WERI-Rb-1 (cell line): ENCODE results near the gene POLDIP2.

Source experiments
- DNase-seq: peaks from one replicate; pipeline ENCODE4 v3.0.0-alpha.2; 2020
- H3K27ac ChIP-seq: fragments of 250-450 bp; sonication (Bioruptor Pico); 2 replicates; pipeline ENCODE4 v1.5.1; 2020; ENCODE audit warnings: mild to moderate bottlenecking, moderate library complexity
- H3K27me3 ChIP-seq: fragments of 250-450 bp; sonication (Bioruptor Pico); 2 replicates; pipeline ENCODE4 v1.5.1; 2021; ENCODE audit warnings: mild to moderate bottlenecking, low read depth, moderate library complexity; ENCODE audit not compliant: insufficient read depth, severe bottlenecking
- H3K36me3 ChIP-seq: fragments of 250-450 bp; sonication (Bioruptor Pico); 2 replicates; pipeline ENCODE4 v1.5.1; 2020; ENCODE audit warnings: mild to moderate bottlenecking, moderate library complexity
- H3K4me3 ChIP-seq: 2 replicates; pipeline ENCODE4 v1.5.1; 2011; ENCODE audit warnings: low read depth, mild to moderate bottlenecking, control low read depth, low read length
- H3K9me3 ChIP-seq: fragments of 250-450 bp; sonication (Bioruptor Pico); 2 replicates; pipeline ENCODE4 v1.5.1; 2021; ENCODE audit warnings: mild to moderate bottlenecking, moderate library complexity; ENCODE audit not compliant: severe bottlenecking
- TF ChIP-seq, protein P1 (sequence below): IDR thresholded peaks from 2 replicates; pipeline ENCODE4 v1.5.1; 2011; ENCODE audit warnings: low read depth, mild to moderate bottlenecking, control low read depth, inconsistent platforms, low read length

Gene POLDIP2

DNA sequence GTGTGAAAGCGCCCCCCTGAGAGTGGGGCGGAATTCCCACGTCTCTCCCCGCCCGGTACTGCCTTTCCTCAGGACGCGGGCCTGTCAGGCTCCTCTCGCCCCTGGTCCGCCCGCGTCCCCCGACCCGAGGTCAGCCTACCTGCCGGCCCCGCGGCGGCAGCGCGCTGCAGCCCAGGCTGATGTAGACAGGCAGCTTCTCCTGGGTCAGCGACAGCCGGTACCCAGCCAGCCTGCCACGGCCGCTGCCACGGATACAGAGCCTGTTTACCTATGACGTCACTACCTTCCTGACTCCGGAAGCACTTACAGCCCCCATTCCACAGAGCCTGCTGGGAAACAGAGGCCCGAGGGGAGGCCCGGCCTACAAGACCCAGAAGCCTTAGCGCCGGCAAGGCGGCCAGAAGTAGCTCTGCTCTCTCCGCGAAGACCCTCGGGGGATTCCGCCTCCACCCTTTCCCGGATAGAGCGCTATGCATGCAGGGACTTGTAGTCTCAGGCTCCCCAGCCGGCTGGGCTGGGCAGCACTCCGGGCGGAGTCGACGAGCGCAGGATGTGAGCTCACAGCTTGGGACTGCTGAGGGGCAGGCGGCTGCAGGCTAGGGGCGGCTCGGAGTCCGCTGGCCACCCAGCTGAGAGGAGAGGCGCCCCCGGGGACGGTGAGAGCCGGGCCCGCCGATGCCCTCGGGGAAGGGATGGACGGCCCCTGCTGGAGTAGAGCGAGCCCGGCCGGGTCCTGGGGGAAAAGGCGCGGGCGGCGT lies 21.9 kb downstream of the POLDIP2 start, which contains the start of the genes IFT20 and TNFAIP1:
IFT20 (minus strand) TSS at position 272 of the 758 bp plus-strand sequence. CDS start 3,487 bp downstream, outside the sequence.
TNFAIP1 (plus strand) TSS at position 561 of the 758 bp plus-strand sequence. CDS start 3,761 bp downstream, outside the sequence.
- Histone ChIP-seq H3K27me3 (no peaks in the 10 kb centered on the region), H3K9me3 (no peaks in the 10 kb centered on the region), H3K4me3 (peak within 1 kb of the TSS; percentile 73), H3K36me3 (peaks cover 17% of the 10 kb centered on the region), H3K27ac (peak within 1 kb of the TSS; percentile 62)
- TF ChIP-seq, protein P1, sequence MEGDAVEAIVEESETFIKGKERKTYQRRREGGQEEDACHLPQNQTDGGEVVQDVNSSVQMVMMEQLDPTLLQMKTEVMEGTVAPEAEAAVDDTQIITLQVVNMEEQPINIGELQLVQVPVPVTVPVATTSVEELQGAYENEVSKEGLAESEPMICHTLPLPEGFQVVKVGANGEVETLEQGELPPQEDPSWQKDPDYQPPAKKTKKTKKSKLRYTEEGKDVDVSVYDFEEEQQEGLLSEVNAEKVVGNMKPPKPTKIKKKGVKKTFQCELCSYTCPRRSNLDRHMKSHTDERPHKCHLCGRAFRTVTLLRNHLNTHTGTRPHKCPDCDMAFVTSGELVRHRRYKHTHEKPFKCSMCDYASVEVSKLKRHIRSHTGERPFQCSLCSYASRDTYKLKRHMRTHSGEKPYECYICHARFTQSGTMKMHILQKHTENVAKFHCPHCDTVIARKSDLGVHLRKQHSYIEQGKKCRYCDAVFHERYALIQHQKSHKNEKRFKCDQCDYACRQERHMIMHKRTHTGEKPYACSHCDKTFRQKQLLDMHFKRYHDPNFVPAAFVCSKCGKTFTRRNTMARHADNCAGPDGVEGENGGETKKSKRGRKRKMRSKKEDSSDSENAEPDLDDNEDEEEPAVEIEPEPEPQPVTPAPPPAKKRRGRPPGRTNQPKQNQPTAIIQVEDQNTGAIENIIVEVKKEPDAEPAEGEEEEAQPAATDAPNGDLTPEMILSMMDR: no peak
- peak; percentile 99 for DNase-seq

DNA sequence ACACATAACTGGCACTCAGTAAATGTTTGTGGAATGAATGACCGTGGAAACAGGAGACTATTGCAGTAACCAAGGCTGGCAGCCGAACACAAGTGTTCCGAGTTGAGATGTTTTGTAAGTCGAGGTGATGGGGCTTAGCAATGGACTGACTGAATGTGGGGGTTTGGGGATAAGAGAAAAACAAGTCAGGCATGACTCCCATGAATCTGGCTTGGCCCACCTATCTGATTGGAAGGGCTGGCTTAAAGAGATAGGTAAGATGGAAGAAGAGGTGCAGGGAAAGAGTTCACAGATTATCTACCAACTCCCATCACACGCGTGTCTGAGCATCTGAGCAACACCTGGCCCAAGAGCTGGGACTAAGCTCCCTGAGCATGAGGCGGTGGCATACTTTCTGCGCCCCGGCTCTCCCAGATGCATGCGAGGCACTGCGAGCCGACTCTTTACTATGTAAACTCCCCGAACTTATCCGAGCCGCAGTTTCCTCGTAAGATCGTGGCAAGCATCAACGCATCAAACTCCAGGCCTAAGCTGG lies 22.6 kb downstream of the POLDIP2 start:
- peaks cover 20% of the 10 kb centered on the region for H3K36me3 ChIP-seq
- H3K4me3 ChIP-seq: peak overlapping the region; percentile 73
- no peaks in the 10 kb centered on the region for H3K27me3 ChIP-seq
- DNase-seq: no peak
- peak overlapping the region; percentile 27; the same call in 1 of the 2 replicates for H3K27ac ChIP-seq
- TF ChIP-seq, protein P1: no peak
- H3K9me3 ChIP-seq: no peaks in the 10 kb centered on the region

DNA sequence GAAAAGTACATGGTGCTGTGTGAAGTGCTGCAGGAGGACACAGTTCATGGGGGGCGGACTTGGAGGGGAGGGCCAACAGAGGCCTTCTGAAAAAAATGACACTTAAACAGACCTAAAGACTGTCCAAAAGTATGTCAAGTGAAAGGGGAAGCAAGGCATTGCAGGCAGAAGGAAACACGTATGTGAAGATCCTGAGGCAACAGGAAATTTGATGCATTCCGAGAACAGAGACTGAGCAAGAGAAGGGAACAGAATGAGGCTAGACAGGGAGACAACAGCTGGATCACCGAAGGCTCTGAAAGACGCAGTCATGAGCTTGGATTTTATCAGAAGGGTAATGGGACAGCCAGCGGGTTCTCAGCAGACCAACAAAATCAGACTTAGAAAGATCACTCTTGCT lies 23.2 kb downstream of the POLDIP2 start:
- no peak overlapping the region for H3K4me3 ChIP-seq
- DNase-seq: no peak
- H3K27ac ChIP-seq: no peak overlapping the region
- H3K36me3 ChIP-seq: peaks cover 25% of the 10 kb centered on the region
- H3K9me3 ChIP-seq: no peaks in the 10 kb centered on the region
- TF ChIP-seq, protein P1: no peak
- H3K27me3 ChIP-seq: no peaks in the 10 kb centered on the region

DNA sequence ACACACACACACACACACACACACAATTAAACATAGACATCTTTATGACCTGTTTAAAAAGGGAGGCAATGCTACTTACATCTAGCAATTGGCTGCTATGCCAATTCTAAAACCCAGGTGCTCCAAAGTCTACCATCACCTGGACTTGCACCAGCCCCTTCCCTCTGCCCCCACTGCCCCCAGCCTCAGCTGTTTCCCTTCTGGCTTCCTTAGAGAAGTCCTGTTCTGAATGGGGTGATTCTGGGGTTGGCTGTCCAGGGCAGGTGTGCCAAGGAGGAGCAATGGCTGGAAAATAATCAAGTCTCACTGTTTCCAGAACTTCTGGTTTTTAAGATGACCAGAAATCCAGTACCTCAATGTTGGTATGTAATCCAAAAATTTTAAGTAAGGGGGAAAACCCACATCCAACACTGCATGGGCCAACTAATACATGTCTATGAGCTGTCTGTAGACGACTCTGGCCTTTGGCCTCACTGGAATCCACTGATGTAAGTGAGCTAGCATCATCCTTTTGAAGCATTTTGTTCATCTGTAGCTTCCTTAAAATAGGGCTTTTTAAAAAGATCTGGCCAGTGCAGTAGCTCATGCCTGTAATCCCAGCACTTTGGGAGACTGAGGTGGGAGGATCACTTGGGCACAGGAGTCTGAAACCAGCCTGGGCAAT lies 24.1 kb downstream of the POLDIP2 start:
- DNase-seq: no peak
- TF ChIP-seq, protein P1: no peak
- Histone ChIP-seq H3K4me3 (no peak overlapping the region), H3K36me3 (peaks cover 35% of the 10 kb centered on the region), H3K27ac (no peak overlapping the region), H3K27me3 (no peaks in the 10 kb centered on the region), H3K9me3 (no peaks in the 10 kb centered on the region)

DNA sequence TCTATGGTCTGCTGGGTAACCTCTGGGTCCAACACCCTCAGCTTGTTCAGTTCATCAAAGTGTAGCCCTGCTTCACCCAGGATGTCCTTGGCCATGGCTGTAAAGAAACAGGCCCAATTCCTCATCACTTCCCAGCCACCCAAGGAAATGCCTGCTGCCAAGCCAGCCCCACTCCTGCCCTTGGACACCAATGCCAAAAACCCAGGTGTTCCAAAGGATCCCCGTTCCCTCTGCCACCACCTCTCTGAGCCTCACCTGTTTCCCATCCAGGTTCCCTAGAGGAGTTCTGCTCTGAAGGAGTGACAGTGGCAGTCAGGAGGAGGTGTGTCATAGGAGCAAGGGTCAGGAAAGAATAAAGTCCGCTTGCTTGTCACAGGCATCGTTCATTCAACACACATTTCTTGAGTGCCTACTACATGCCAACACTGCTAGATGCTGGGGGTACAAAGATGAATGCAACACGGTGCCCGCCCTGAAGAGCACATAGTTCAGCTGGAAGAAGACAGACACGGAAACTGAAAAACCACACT lies 25.4 kb downstream of the POLDIP2 start:
- H3K9me3 ChIP-seq: no peaks in the 10 kb centered on the region
- peaks cover 48% of the 10 kb centered on the region for H3K36me3 ChIP-seq
- no peaks in the 10 kb centered on the region for H3K27me3 ChIP-seq
- no peak overlapping the region for H3K4me3 ChIP-seq
- TF ChIP-seq, protein P1: no peak
- no peak for DNase-seq
- no peak overlapping the region for H3K27ac ChIP-seq
